ENCODE results near the gene SEC14L3.

GRCh38 chr22:30516273-30516672, 44.5 kb upstream of the SEC14L3 start:
- TF ChIP-seq ZFP37 (tag by site-specific recombination; IDR thresholded peaks at IDR 0.05) (no peak), PATZ1 (tag by site-specific recombination; IDR thresholded peaks at IDR 0.05) (no peak), MYNN (tag by site-specific recombination; IDR thresholded peaks at IDR 0.05; ENCODE audit: borderline replicate concordance) (no peak), SP2 (tag by site-specific recombination; IDR thresholded peaks at IDR 0.05) (no peak), REPIN1 (tag by site-specific recombination; IDR thresholded peaks at IDR 0.05; ENCODE audit: low read depth) (no peak), ZNF138 (tag by site-specific recombination; IDR thresholded peaks at IDR 0.05; ENCODE audit: borderline replicate concordance) (no peak), CTCF (tag by site-specific recombination; IDR thresholded peaks at IDR 0.05) (no peak), MZF1 (tag by site-specific recombination; IDR thresholded peaks at IDR 0.05; ENCODE audit: borderline replicate concordance) (no peak)
